ENCODE data around the gene RAD18.
A peak's percentile ranks its signal among the peaks of the same experiment; 100 is the strongest.

RAD18 gene

DNA sequence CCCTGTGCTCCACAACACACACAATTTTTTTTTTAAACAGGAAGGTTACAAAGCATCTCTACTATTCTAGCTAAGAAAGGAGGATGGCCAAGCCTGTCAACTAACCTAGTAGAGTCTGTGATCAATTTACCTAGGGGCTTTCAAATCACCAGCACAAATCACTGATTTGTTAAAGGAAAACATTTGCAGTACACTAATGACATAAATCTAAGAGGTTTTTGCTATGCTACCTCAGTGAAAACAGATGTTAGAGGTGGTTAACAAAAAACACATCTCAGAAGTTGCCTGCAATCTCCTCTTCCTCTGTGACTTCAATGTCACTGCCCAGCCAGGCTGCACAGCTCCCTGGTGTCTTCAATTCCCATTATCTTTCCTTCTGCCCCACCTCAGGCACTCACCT is 72.0 kb downstream of the RAD18 start:
- ATAC-seq = peak; percentile 59
- no peak for TF ChIP-seq ZFP3 (CRISPR knock-in tag; IDR thresholded peaks at IDR 0.05)
- 0 out of 2 replicates have a peak, but pooled peaks have one; percentile 14 for TF ChIP-seq TCF4 (CRISPR knock-in tag; IDR thresholded peaks at IDR 0.05; ENCODE audit: borderline replicate concordance)

DNA sequence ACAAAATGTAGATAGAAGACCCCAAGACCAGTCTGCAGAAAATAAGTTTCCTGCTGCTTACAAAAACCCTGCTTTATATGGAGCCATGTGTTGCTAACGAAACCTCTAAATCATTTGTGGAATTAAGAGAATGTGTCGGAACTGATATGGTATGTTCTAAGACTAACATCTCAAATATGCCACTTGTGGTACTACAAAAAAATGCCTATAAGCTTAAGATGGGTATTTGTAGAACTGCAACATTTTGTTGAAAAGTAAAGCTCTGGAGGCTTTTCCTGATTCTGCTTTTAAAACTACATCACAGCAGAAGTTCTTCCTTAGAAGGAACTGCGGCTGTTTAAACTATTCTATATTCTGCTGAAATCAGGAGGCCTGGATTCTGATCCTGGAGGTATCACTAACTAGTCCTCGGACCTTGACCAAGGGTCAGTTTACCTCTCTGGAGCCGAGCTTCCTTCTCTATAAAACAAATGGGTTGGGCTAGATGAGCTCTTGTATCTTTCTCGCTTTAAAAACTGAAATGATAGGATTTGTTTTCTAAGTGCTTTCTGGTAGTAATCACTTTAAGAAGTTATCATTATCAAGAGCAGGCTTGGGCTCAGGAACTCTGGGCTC is 74.9 kb downstream of the RAD18 start:
- TF ChIP-seq ZNF8 (CRISPR knock-in tag; IDR thresholded peaks at IDR 0.05) (no peak), CSDC2 (CRISPR knock-in tag; IDR thresholded peaks at IDR 0.05) (no peak), ZFP3 (CRISPR knock-in tag; IDR thresholded peaks at IDR 0.05) (no peak), ISL1 (CRISPR knock-in tag; IDR thresholded peaks at IDR 0.05) (no peak), GLIS3 (CRISPR knock-in tag; IDR thresholded peaks at IDR 0.05) (no peak), RARB (CRISPR knock-in tag; IDR thresholded peaks at IDR 0.05) (no peak), OSR1 (CRISPR knock-in tag; IDR thresholded peaks at IDR 0.05) (no peak), ZC3H10 (CRISPR knock-in tag; IDR thresholded peaks at IDR 0.05) (no peak), PPARA (CRISPR knock-in tag; IDR thresholded peaks at IDR 0.05; ENCODE audit: borderline replicate concordance) (no peak), TCF4 (CRISPR knock-in tag; IDR thresholded peaks at IDR 0.05; ENCODE audit: borderline replicate concordance) (no peak), ZNF565 (CRISPR knock-in tag; conservative IDR thresholded peaks at IDR 0.05; ENCODE audit: low read depth) (no peak), ZNF70 (CRISPR knock-in tag; IDR thresholded peaks at IDR 0.05) (no peak)
- TF ChIP-seq, protein P1, sequence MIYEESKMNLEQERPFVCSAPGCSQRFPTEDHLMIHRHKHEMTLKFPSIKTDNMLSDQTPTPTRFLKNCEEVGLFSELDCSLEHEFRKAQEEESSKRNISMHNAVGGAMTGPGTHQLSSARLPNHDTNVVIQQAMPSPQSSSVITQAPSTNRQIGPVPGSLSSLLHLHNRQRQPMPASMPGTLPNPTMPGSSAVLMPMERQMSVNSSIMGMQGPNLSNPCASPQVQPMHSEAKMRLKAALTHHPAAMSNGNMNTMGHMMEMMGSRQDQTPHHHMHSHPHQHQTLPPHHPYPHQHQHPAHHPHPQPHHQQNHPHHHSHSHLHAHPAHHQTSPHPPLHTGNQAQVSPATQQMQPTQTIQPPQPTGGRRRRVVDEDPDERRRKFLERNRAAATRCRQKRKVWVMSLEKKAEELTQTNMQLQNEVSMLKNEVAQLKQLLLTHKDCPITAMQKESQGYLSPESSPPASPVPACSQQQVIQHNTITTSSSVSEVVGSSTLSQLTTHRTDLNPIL (CRISPR knock-in tag; IDR thresholded peaks at IDR 0.05; ENCODE audit: low read depth) = no peak
- peak; percentile 76 for ATAC-seq

DNA sequence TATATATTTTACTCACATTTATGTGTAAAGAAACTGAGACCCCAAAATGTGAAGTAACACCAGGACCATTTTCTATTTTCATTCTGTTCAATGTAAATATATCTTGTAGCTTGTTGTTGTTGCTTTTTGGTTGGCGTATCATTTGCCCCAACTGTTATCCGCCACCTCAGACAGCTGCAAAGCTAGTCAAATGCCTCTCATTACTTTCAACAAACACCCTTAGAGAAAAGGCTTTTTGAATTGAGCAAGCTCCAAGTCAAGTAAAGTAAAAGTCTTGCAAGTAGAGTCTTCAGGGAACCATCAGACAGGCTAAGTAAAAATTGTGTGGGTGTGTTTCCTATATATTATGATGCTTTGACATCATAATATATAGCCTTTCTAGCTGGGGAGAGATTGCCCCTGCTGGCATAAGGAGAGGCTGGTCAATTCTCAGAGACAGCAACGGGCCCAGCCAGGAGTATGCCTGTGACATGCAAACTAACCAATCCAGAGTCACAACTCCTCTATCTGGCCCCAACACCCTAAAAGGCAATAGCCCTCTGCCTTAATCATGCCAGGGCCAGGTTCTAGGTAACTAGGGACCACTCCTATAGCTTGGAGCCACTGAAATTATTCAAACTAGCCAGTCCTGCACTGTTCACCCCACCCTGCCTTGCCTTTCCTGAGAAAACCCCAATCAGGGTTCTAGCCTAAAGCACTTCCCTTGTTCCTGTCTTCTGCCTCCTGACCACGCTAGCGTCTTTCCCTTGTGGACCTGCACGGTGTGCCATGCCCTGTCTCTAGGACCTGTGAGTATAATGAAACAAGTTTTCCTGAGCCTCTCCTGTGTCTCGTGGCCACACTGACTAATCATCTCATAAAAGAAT is 75.6 kb downstream of the RAD18 start:
- TF ChIP-seq SNAI2 (CRISPR knock-in tag; IDR thresholded peaks at IDR 0.05) (no peak), ZNF70 (CRISPR knock-in tag; IDR thresholded peaks at IDR 0.05) (no peak), ZNF565 (CRISPR knock-in tag; conservative IDR thresholded peaks at IDR 0.05; ENCODE audit: low read depth) (no peak), OSR1 (CRISPR knock-in tag; IDR thresholded peaks at IDR 0.05) (no peak), GLIS3 (CRISPR knock-in tag; IDR thresholded peaks at IDR 0.05) (no peak), ZFP3 (CRISPR knock-in tag; IDR thresholded peaks at IDR 0.05) (no peak), CSDC2 (CRISPR knock-in tag; IDR thresholded peaks at IDR 0.05) (no peak), ZC3H10 (CRISPR knock-in tag; IDR thresholded peaks at IDR 0.05) (no peak), ESRRG (CRISPR knock-in tag; IDR thresholded peaks at IDR 0.05) (no peak), ARNTL (CRISPR knock-in tag; IDR thresholded peaks at IDR 0.05; ENCODE audit: borderline replicate concordance, low read depth) (no peak), RARB (CRISPR knock-in tag; IDR thresholded peaks at IDR 0.05) (no peak), ISL1 (CRISPR knock-in tag; IDR thresholded peaks at IDR 0.05) (no peak), BACH2 (CRISPR knock-in tag; IDR thresholded peaks at IDR 0.05; ENCODE audit: borderline replicate concordance) (no peak), PPARA (CRISPR knock-in tag; IDR thresholded peaks at IDR 0.05; ENCODE audit: borderline replicate concordance) (no peak), ZFP30 (CRISPR knock-in tag; IDR thresholded peaks at IDR 0.05) (no peak)
- TF ChIP-seq, protein P2, sequence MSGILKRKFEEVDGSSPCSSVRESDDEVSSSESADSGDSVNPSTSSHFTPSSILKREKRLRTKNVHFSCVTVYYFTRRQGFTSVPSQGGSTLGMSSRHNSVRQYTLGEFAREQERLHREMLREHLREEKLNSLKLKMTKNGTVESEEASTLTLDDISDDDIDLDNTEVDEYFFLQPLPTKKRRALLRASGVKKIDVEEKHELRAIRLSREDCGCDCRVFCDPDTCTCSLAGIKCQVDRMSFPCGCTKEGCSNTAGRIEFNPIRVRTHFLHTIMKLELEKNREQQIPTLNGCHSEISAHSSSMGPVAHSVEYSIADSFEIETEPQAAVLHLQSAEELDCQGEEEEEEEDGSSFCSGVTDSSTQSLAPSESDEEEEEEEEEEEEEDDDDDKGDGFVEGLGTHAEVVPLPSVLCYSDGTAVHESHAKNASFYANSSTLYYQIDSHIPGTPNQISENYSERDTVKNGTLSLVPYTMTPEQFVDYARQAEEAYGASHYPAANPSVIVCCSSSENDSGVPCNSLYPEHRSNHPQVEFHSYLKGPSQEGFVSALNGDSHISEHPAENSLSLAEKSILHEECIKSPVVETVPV (CRISPR knock-in tag; IDR thresholded peaks at IDR 0.05) = no peak
- TF ChIP-seq, protein P3, sequence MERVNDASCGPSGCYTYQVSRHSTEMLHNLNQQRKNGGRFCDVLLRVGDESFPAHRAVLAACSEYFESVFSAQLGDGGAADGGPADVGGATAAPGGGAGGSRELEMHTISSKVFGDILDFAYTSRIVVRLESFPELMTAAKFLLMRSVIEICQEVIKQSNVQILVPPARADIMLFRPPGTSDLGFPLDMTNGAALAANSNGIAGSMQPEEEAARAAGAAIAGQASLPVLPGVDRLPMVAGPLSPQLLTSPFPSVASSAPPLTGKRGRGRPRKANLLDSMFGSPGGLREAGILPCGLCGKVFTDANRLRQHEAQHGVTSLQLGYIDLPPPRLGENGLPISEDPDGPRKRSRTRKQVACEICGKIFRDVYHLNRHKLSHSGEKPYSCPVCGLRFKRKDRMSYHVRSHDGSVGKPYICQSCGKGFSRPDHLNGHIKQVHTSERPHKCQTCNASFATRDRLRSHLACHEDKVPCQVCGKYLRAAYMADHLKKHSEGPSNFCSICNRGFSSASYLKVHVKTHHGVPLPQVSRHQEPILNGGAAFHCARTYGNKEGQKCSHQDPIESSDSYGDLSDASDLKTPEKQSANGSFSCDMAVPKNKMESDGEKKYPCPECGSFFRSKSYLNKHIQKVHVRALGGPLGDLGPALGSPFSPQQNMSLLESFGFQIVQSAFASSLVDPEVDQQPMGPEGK (CRISPR knock-in tag; IDR thresholded peaks at IDR 0.05; ENCODE audit: borderline replicate concordance) = no peak
- TF ChIP-seq, protein P4, sequence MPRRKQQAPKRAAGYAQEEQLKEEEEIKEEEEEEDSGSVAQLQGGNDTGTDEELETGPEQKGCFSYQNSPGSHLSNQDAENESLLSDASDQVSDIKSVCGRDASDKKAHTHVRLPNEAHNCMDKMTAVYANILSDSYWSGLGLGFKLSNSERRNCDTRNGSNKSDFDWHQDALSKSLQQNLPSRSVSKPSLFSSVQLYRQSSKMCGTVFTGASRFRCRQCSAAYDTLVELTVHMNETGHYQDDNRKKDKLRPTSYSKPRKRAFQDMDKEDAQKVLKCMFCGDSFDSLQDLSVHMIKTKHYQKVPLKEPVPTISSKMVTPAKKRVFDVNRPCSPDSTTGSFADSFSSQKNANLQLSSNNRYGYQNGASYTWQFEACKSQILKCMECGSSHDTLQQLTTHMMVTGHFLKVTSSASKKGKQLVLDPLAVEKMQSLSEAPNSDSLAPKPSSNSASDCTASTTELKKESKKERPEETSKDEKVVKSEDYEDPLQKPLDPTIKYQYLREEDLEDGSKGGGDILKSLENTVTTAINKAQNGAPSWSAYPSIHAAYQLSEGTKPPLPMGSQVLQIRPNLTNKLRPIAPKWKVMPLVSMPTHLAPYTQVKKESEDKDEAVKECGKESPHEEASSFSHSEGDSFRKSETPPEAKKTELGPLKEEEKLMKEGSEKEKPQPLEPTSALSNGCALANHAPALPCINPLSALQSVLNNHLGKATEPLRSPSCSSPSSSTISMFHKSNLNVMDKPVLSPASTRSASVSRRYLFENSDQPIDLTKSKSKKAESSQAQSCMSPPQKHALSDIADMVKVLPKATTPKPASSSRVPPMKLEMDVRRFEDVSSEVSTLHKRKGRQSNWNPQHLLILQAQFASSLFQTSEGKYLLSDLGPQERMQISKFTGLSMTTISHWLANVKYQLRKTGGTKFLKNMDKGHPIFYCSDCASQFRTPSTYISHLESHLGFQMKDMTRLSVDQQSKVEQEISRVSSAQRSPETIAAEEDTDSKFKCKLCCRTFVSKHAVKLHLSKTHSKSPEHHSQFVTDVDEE (CRISPR knock-in tag; IDR thresholded peaks at IDR 0.05) = no peak
- TF ChIP-seq, protein P1 (CRISPR knock-in tag; IDR thresholded peaks at IDR 0.05; ENCODE audit: low read depth) = no peak
- ATAC-seq = peak; percentile 33

Measured in SK-N-SH treated with all-trans-retinoic acid at 6 μM for 48 hours (cell line).